Measurements from ENCODE around the gene CLCN3. TPM values are rescaled to one million over a fixed set of nuclear protein-coding genes. Genes with fewer than 3 reads are reported as not detected.

Gene CLCN3
- total RNA-seq, 1 donor from 2014 or later, result 33.6 TPM

DNA sequence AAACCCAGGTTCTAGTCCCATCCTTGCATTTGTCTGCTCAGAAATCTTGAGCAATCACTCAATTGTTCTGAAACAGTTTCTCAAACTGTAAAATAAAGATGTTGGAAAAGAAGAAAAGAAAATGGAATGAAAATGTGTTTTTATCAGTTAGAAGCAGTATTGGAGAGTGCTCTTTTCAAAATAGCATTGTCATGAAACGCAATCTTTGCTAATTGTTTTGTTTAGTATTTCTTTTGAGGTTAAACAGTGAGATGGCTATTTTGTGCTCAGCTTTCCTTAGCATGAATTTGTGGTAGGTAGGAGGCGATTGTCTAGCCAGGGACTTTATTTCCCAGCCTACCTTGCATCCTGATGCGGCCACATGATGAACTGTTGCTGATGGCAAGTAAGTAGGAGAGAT lies 148.0 kb downstream of the CLCN3 start:
- intact Hi-C loops (cut with micrococcal nuclease), result no loop called here

DNA sequence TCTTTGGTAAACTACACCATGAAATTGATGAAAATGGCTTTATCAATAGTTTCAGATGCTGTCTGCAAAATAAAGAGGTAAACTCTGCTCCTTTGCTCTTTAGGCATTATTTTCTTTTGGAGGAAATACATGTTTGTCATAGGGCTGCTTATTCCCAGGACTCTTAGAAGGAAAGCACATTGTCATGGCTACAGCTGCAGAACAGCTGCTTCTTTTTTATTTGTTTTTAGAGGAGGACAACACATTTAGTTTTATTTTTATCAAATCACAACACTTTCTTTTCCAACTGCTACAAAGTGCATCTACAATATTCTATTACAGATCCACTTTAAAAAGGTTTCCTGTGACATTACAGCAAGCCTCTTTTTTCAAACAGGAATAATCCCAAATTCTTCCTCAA lies 150.0 kb downstream of the CLCN3 start:
- intact Hi-C loops (cut with micrococcal nuclease), result no loop called here

DNA sequence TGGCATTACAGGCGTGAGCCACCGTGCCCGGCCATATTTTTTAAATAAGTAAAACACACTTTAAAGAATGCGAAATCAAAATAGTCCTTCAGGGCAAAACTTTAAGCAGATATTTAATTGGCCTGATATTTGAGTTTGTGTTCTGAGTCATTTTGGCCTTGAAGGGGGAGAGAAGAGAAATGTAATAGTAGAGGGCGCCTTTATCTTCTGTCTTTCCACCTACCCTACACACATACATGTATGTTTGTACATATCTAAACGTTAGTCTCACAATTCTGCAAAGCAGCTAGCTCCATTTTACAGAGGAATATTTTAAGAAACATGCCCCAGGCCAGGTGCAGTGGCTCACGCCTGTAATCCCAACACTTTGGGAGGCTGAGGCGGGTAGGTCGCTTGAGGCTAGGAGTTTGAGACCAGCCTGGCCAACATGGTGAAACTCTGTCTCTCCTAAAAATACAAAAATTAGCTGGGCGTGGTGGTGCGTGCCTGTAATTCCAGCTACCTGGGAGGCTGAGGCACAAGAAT lies 151.2 kb downstream of the CLCN3 start:
- intact Hi-C loops (cut with micrococcal nuclease), result loop anchor here (1.0 kb wide), 1 partner anchor 13 kb away; no protein-coding TSS in a partner anchor

Other genes with a start within 250 kb of the CLCN3 start
- 13.4 and 14.2 TPM in 2 replicates for gene NEK1, start 8.0 kb upstream of the CLCN3 start, total RNA-seq
- gene HPF1, start 137.4 kb downstream of the CLCN3 start, total RNA-seq, result 22.4 and 26.0 TPM in 2 replicates